Astrocyte (in vitro differentiated cells and primary cell): ENCODE results near the gene PDGFC. TPM values are rescaled to one million over a fixed set of nuclear protein-coding genes. Genes with fewer than 3 reads are reported as not detected.

Source experiments
- DNase-seq: peaks from one replicate; pipeline ENCODE4 v3.0.0-alpha.2; 2010; ENCODE audit warnings: low read depth
- FAIRE-seq: peaks from 2 replicates; lab custom pipeline; 2011; peaks lifted over from hg19 to GRCh38; lab: Jason Lieb, UNC
- H2AFZ ChIP-seq: 2 replicates; pipeline ENCODE4 v1.6.0; 2012; ENCODE audit warnings: low read depth, low read length, inconsistent platforms
- H3K27ac ChIP-seq: 2 replicates; pipeline ENCODE4 v1.5.1; 2011; ENCODE audit warnings: low read depth, low read length, inconsistent platforms
- H3K27me3 ChIP-seq: 2 replicates; pipeline ENCODE4 v1.6.0; 2011; ENCODE audit warnings: low read length, inconsistent platforms; ENCODE audit not compliant: insufficient read depth
- H3K36me3 ChIP-seq: 2 replicates; pipeline ENCODE4 v1.5.1; 2011; ENCODE audit warnings: low read length, inconsistent platforms; ENCODE audit not compliant: insufficient read depth
- H3K4me1 ChIP-seq: 2 replicates; pipeline ENCODE4 v1.5.1; 2011; ENCODE audit warnings: low read length, inconsistent platforms; ENCODE audit not compliant: insufficient read depth
- H3K4me2 ChIP-seq: 2 replicates; pipeline ENCODE4 v1.6.0; 2012; ENCODE audit warnings: low read length, inconsistent platforms
- H3K4me3 ChIP-seq: 2 replicates; pipeline ENCODE4 v1.5.1; 2011; ENCODE audit warnings: low read depth, mild to moderate bottlenecking, low read length, inconsistent platforms; ENCODE audit not compliant: insufficient read depth
- H3K79me2 ChIP-seq: 2 replicates; pipeline ENCODE4 v1.6.0; 2012; ENCODE audit warnings: mild to moderate bottlenecking, low read length, inconsistent platforms; ENCODE audit not compliant: insufficient read depth
- H3K9ac ChIP-seq: 2 replicates; pipeline ENCODE4 v1.6.0; 2012; ENCODE audit warnings: mild to moderate bottlenecking, low read length, inconsistent platforms
- H3K9me3 ChIP-seq: 2 replicates; pipeline ENCODE4 v1.5.1; 2012; ENCODE audit warnings: low read depth, mild to moderate bottlenecking, low read length, inconsistent platforms; ENCODE audit not compliant: insufficient read depth
- H4K20me1 ChIP-seq: 2 replicates; pipeline ENCODE4 v1.6.0; 2012; ENCODE audit warnings: low read length, inconsistent platforms; ENCODE audit not compliant: insufficient read depth
- H3K27ac Mint-ChIP-seq: one replicate; pipeline ENCODE4 v1.8.0; 2021; ENCODE audit warnings: mild to moderate bottlenecking, mixed read lengths; ENCODE audit not compliant: unreplicated experiment
- H3K27me3 Mint-ChIP-seq: one replicate; pipeline ENCODE4 v1.8.0; 2021; ENCODE audit warnings: low read depth, mixed read lengths; ENCODE audit not compliant: unreplicated experiment
- H3K36me3 Mint-ChIP-seq: one replicate; pipeline ENCODE4 v1.8.0; 2021; ENCODE audit warnings: low read depth, mixed read lengths; ENCODE audit not compliant: unreplicated experiment
- H3K4me1 Mint-ChIP-seq: one replicate; pipeline ENCODE4 v1.8.0; 2021; ENCODE audit warnings: low read depth, mixed read lengths; ENCODE audit not compliant: unreplicated experiment
- H3K4me3 Mint-ChIP-seq: one replicate; pipeline ENCODE4 v1.8.0; 2021; ENCODE audit warnings: mild to moderate bottlenecking, moderate library complexity, mixed read lengths; ENCODE audit not compliant: unreplicated experiment
- H3K9me3 Mint-ChIP-seq: one replicate; pipeline ENCODE4 v1.8.0; 2021; ENCODE audit warnings: mild to moderate bottlenecking, mixed read lengths; ENCODE audit not compliant: unreplicated experiment
- EZH2 ChIP-seq: IDR thresholded peaks from 2 replicates; pipeline ENCODE4 v1.6.1; 2012; ENCODE audit warnings: mild to moderate bottlenecking, low read length, inconsistent platforms; ENCODE audit not compliant: insufficient read depth
- total RNA-seq: library from RNA; stranded (reverse); gene quantifications from 2 replicates; pipeline ENCODE4 v1.2.1, GENCODE V29; 2021
- TF ChIP-seq, protein P1 (sequence below): IDR thresholded peaks from 2 replicates; pipeline ENCODE4 v1.5.1; 2011; ENCODE audit warnings: low read depth, mild to moderate bottlenecking, inconsistent platforms, low read length, moderate library complexity; ENCODE audit not compliant: insufficient read depth

Gene PDGFC
- total RNA-seq, 1 donor from 2014 or later = 167 TPM

- Mint-ChIP-seq H3K36me3 (peaks cover 14% of the 10 kb centered on the region), H3K27me3 (no peaks in the 10 kb centered on the region), H3K4me3 (no peak overlapping the region), H3K27ac (peak overlapping the region; percentile 43), H3K9me3 (peaks cover 3% of the 10 kb centered on the region), H3K4me1 (peaks cover 29% of the 10 kb centered on the region)
- Histone ChIP-seq H3K9ac (no peak overlapping the region), H3K4me1 (peaks cover 7% of the 10 kb centered on the region), H3K27ac (no peak overlapping the region), H4K20me1 (no peaks in the 10 kb centered on the region), H2AFZ (no peak overlapping the region), H3K79me2 (no peaks in the 10 kb centered on the region), H3K4me3 (no peak overlapping the region), H3K4me2 (no peak overlapping the region), H3K9me3 (no peaks in the 10 kb centered on the region), H3K27me3 (no peaks in the 10 kb centered on the region), H3K36me3 (no peaks in the 10 kb centered on the region)
- no peak for TF ChIP-seq EZH2
- TF ChIP-seq, protein P1, sequence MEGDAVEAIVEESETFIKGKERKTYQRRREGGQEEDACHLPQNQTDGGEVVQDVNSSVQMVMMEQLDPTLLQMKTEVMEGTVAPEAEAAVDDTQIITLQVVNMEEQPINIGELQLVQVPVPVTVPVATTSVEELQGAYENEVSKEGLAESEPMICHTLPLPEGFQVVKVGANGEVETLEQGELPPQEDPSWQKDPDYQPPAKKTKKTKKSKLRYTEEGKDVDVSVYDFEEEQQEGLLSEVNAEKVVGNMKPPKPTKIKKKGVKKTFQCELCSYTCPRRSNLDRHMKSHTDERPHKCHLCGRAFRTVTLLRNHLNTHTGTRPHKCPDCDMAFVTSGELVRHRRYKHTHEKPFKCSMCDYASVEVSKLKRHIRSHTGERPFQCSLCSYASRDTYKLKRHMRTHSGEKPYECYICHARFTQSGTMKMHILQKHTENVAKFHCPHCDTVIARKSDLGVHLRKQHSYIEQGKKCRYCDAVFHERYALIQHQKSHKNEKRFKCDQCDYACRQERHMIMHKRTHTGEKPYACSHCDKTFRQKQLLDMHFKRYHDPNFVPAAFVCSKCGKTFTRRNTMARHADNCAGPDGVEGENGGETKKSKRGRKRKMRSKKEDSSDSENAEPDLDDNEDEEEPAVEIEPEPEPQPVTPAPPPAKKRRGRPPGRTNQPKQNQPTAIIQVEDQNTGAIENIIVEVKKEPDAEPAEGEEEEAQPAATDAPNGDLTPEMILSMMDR = no peak
- DNase-seq (peak; percentile 62), FAIRE-seq (no peak)
Observed at GRCh38 chr4:156754832-156755570, 216.6 kb downstream of the PDGFC start.

GRCh38 chr4:156751486-156751885, 220.1 kb downstream of the PDGFC start:
- H3K27ac ChIP-seq = no peak overlapping the region
- DNase-seq (peak; percentile 84), FAIRE-seq (peak; percentile 9)
- H3K9me3 ChIP-seq = no peaks in the 10 kb centered on the region
- no peaks in the 10 kb centered on the region for H3K79me2 ChIP-seq
- Mint-ChIP-seq H3K27ac (peak overlapping the region; percentile 80), H3K4me1 (peaks cover 36% of the 10 kb centered on the region), H3K9me3 (no peaks in the 10 kb centered on the region), H3K27me3 (no peaks in the 10 kb centered on the region), H3K36me3 (peaks cover 2% of the 10 kb centered on the region), H3K4me3 (no peak overlapping the region)
- peaks cover 7% of the 10 kb centered on the region for H3K4me1 ChIP-seq
- H4K20me1 ChIP-seq = no peaks in the 10 kb centered on the region
- TF ChIP-seq, protein P1 = no peak
- TF ChIP-seq EZH2 = no peak
- no peaks in the 10 kb centered on the region for H3K27me3 ChIP-seq
- H3K36me3 ChIP-seq = no peaks in the 10 kb centered on the region
- H3K9ac ChIP-seq = no peak overlapping the region
- H3K4me3 ChIP-seq = no peak overlapping the region
- peak overlapping the region; percentile 27 for H3K4me2 ChIP-seq
- no peak overlapping the region for H2AFZ ChIP-seq
